Measurements from ENCODE around the gene F13B.
"Not testable (repeated sequence)": the region's sequence is repeated elsewhere in the genome, so short reads cannot be mapped to it uniquely, and the experiment has no call there.

The F13B gene, protein sequence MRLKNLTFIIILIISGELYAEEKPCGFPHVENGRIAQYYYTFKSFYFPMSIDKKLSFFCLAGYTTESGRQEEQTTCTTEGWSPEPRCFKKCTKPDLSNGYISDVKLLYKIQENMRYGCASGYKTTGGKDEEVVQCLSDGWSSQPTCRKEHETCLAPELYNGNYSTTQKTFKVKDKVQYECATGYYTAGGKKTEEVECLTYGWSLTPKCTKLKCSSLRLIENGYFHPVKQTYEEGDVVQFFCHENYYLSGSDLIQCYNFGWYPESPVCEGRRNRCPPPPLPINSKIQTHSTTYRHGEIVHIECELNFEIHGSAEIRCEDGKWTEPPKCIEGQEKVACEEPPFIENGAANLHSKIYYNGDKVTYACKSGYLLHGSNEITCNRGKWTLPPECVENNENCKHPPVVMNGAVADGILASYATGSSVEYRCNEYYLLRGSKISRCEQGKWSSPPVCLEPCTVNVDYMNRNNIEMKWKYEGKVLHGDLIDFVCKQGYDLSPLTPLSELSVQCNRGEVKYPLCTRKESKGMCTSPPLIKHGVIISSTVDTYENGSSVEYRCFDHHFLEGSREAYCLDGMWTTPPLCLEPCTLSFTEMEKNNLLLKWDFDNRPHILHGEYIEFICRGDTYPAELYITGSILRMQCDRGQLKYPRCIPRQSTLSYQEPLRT
- total RNA-seq: 0 reads per million in 9 experiments

DNA sequence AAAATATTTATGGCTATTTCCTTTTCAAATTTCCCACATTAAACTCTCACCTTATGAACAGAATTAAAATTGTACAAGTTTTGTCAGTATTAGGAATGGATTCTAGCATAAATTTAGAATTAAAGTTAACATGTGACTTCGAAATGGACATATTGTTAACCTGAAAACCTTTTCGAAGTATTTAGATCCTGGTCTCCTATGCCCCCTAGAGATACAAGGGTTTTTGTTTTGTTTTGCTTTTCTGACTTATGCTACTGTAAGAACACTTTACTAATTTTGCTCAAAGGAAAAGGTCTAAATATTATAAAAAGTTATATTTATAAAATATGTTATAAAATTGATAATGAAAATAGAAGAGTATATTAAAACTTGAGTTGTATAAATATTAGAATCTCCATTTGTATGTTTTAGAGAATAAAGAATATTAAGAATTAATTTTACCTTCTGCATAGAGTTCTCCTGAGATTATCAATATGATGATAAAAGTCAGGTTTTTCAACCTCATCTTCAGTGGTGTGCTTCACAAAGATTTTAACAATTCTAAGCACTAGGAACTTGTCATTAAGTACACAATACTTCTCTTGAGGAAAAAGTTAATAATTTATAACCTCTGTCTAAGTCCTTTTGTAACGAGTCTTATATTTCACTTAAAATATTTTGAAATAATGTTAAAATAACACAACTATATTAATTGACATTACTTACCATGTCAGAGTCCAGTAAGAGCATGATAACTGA, at the start of gene F13B:
Gene F13B, minus strand, starts transcription at position 542 of the 738 bp plus-strand sequence. Its CDS starts 37 bp downstream, at position 505.
- H3K4me1 Mint-ChIP-seq (ENCODE audit: low read depth in 2 of 2): no peaks in the 10 kb centered on the region
- H3K4me3 Mint-ChIP-seq: no peak within 1 kb of the TSS
- H3K27ac Mint-ChIP-seq: no peak within 1 kb of the TSS
- H3K27me3 Mint-ChIP-seq: peaks cover 11 to 12% of the 10 kb centered on the region in 2 donors
- H3K36me3 Mint-ChIP-seq (ENCODE audit: insufficient read depth): no peaks in the 10 kb centered on the region
- DNase-seq: no peak
- no peaks in the 10 kb centered on the region for H3K9me3 Mint-ChIP-seq
- ATAC-seq (replicated peaks): no peak

DNA sequence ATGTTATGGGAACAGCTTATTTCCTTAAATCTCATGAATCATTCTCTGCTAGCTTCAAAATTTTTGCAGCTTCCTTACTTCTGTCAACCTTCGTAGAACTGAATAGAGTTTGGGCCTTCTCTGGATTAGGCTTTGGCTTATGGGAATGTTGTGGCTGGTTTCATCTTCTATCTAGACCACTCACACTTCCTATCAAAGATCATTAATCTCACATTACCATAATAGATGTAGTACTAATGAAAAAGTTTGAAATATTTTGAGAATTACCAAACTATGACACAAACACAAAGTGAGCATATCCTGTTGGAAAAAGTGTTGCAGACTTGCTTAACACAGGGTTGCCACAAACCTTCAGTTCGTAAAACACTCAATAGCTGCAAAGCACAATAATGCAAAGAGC, 49.1 kb upstream of the F13B start:
- Mint-ChIP-seq H3K9me3 (no peaks in the 10 kb centered on the region), H3K27ac (no peak overlapping the region), H3K36me3 (ENCODE audit: insufficient read depth) (no peaks in the 10 kb centered on the region), H3K4me3 (no peak overlapping the region), H3K4me1 (ENCODE audit: low read depth in 2 of 2) (no peaks in the 10 kb centered on the region), H3K27me3 (no peaks in the 10 kb centered on the region)
- ATAC-seq (replicated peaks) (no peak), DNase-seq (no peak)

DNA sequence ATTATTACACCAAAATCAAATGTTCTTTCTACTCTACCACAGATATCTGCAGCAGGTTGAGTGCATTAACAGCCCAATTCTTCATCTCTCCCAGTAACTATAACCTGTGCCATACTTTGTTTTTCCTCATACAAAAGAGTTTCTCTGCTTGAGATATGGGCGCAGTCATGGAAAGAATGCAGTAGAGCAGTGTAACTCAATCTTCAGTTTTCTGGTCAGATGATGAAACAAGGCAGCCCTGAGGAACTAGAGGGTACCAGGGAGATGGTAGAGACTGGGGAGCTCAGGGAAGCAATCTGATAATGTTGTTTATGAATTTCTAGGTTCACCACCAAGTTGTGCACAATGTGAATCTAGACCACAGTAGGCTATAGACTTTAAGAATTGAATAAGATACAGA, 39.8 kb upstream of the F13B start:
- Mint-ChIP-seq H3K27me3 (no peaks in the 10 kb centered on the region), H3K36me3 (ENCODE audit: insufficient read depth) (no peaks in the 10 kb centered on the region), H3K9me3 (no peaks in the 10 kb centered on the region), H3K4me1 (ENCODE audit: low read depth in 2 of 2) (no peaks in the 10 kb centered on the region), H3K4me3 (no peak overlapping the region), H3K27ac (no peak overlapping the region)
- DNase-seq (no peak), ATAC-seq (replicated peaks) (no peak)

DNA sequence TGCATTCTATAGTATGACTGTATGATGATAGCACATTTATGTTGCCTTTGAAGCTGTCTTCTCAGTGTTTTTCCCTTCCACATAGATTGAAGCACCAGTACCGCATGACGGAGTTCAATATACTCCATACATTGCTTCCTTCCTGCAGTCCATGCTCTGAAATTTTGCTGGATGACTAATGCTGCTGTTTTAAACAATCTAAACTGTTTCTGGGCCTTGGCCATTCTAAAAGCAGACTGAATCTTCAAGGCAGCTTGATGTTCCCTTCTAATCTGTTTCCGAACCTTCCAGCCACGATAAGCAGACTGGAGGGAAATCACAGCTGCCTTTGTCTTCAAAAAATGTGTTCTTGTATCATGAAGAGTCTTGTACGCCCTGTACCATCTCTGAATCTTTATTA, 36.2 kb upstream of the F13B start:
- Mint-ChIP-seq H3K27ac (no peak overlapping the region), H3K36me3 (ENCODE audit: insufficient read depth) (no peaks in the 10 kb centered on the region), H3K9me3 (no peaks in the 10 kb centered on the region), H3K27me3 (no peaks in the 10 kb centered on the region), H3K4me3 (no peak overlapping the region), H3K4me1 (ENCODE audit: low read depth in 2 of 2) (peaks cover 0 to 3% of the 10 kb centered on the region in 2 donors)
- no peak for DNase-seq
- no peak for ATAC-seq (replicated peaks)

DNA sequence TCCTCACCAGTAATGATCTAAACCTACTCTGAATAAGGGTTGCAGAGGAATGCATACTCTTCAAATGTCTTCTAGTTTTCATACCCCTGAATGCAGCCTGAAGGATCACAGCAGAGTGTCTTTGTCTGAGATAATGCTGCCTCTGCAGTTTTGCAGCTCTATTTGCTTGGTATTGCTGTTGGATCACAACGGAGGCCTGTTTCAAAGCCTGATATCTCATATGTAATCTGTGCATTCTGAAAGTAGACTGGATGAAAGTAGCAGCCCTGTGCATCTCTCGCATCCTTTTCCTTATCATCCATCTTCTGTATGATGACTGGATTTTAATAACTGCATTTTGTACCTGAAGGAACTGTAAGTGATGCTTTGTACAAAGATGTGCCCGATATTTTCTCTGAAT, 34.9 kb upstream of the F13B start:
- no peaks in the 10 kb centered on the region for H3K36me3 Mint-ChIP-seq (ENCODE audit: insufficient read depth)
- no peaks in the 10 kb centered on the region for H3K27me3 Mint-ChIP-seq
- H3K4me1 Mint-ChIP-seq (ENCODE audit: low read depth in 2 of 2): peaks cover 0 to 3% of the 10 kb centered on the region in 2 donors
- no peaks in the 10 kb centered on the region for H3K9me3 Mint-ChIP-seq
- ATAC-seq (replicated peaks): no peak
- H3K4me3 Mint-ChIP-seq: no peak overlapping the region
- DNase-seq: no peak
- H3K27ac Mint-ChIP-seq: no peak overlapping the region

DNA sequence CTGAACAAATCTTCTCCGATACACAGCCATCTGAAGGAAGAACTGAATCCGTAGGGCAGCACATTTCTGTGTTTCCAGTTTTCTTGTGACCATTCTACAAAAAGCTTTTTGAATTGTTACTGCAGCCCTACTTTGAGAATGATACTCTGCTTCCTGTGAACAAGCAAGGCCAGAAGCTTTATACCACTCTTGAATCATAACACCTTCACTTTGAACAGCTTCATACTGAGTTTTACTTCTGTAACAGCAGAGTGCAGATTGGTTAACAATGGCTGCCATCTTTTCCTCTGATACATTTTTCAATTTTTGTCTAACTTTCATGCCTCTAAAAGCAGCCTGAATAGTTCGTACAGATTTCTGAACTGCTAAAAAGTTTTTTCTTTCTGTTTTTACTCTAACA, 33.6 kb upstream of the F13B start:
- Mint-ChIP-seq H3K9me3 (no peaks in the 10 kb centered on the region), H3K4me3 (no peak overlapping the region), H3K27me3 (no peaks in the 10 kb centered on the region), H3K36me3 (ENCODE audit: insufficient read depth) (no peaks in the 10 kb centered on the region), H3K4me1 (ENCODE audit: low read depth in 2 of 2) (peaks cover 0 to 3% of the 10 kb centered on the region in 2 donors), H3K27ac (no peak overlapping the region)
- DNase-seq: no peak
- ATAC-seq (replicated peaks): no peak

DNA sequence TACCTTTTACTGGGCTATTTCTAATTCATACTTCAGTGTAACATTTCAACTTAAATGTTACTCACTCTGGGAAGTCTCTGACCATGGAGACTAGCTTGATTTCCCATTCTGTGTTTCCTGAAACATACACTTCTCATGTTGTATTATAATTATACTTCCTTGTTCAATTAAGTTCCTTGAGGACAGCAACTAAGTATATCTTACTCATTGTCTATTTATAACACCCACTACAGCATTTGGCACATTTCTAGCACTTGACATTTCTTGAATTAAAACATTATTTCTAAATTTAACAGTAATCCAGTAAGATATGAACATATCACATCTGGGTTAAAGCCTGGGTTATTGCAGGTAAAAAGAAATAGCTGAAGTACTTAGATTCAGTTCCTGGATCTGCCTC, 32.4 kb upstream of the F13B start:
- DNase-seq: no peak
- no peaks in the 10 kb centered on the region for H3K27me3 Mint-ChIP-seq
- H3K4me3 Mint-ChIP-seq: no peak overlapping the region
- H3K9me3 Mint-ChIP-seq: no peaks in the 10 kb centered on the region
- no peak for ATAC-seq (replicated peaks)
- H3K27ac Mint-ChIP-seq: peak overlapping the region in 1 of 2 donors; percentile 35
- peaks cover 0 to 3% of the 10 kb centered on the region in 2 donors for H3K4me1 Mint-ChIP-seq (ENCODE audit: low read depth in 2 of 2)
- H3K36me3 Mint-ChIP-seq (ENCODE audit: insufficient read depth): no peaks in the 10 kb centered on the region

DNA sequence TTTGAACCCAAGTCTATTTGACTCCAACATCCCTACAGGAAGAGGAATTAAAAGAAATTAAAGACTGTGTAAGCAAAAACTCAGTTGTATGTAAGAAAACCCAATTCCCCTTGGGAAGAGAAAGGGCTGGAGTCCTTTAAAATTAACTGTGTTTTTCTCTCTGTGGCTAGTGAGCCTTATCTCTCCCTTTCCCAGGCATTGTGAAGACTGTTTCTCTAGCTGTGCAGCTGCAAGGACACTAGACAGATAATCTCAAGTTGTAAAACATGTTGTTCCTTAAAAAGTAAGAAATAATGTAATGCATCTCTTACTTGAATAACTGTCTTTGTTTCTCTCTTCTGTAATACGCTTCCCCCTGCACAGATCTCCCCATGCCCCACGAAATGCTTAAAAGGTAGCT, 29.9 kb upstream of the F13B start:
- H3K27ac Mint-ChIP-seq; H3K4me1 Mint-ChIP-seq (ENCODE audit: low read depth in 2 of 2); H3K36me3 Mint-ChIP-seq (ENCODE audit: insufficient read depth); DNase-seq; H3K9me3 Mint-ChIP-seq; ATAC-seq (replicated peaks); H3K27me3 Mint-ChIP-seq; H3K4me3 Mint-ChIP-seq: not testable (repeated sequence)

DNA sequence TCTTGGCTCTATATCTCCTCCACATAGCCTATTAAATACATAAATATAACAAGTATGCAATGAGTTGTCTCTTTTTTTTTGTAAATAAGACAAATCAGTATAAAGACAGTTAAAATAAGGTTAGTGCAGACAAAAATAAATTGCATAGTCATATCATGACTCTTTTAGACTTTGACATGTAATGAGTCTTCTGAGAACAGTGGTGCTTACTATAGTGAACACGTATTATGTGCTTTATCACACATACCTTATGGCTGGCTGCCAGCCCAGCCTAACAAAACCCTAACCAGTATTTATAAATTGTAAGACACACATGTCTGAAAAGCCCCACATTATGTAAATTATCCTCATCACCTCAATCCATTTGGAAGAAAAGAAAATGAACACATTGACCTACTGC, 29.1 kb upstream of the F13B start:
- Mint-ChIP-seq H3K27ac (no peak overlapping the region), H3K4me3 (no peak overlapping the region), H3K9me3 (no peaks in the 10 kb centered on the region), H3K4me1 (ENCODE audit: low read depth in 2 of 2) (peaks cover 0 to 3% of the 10 kb centered on the region in 2 donors), H3K36me3 (ENCODE audit: insufficient read depth) (no peaks in the 10 kb centered on the region), H3K27me3 (no peaks in the 10 kb centered on the region)
- ATAC-seq (replicated peaks) (no peak), DNase-seq (no peak)

DNA sequence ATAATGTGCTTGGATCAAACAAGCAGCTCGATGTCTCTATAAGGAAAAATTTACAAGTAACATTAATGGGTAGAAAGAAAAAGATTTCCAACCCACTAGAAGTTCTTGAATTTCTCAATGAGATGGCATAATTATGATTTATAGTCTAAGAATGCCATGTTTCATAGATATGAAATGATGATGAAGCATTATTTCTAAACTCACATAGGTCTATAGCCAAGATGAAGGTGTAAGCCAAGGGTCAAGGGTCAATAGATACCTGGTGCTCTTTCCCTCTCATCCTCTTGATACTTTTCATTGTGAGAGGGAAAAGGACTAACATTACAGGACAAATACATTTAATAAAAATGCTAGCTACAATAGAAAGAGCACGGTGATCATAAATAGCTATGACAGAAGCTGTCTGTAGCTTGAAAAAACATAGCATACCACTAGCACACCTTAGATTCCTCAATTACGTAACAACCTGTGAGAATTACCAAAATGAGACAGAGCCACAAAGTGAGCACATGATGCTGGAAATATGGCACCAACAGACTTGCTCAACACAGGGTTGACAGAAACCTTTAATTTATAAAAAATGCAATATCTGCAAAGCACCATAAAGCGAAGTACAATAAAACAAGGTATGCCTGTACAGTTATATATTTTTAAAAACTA, 26.3 kb upstream of the F13B start:
- no peaks in the 10 kb centered on the region for H3K36me3 Mint-ChIP-seq (ENCODE audit: insufficient read depth)
- no peak for ATAC-seq (replicated peaks)
- no peak overlapping the region for H3K4me3 Mint-ChIP-seq
- H3K27ac Mint-ChIP-seq: no peak overlapping the region
- no peaks in the 10 kb centered on the region for H3K4me1 Mint-ChIP-seq (ENCODE audit: low read depth in 2 of 2)
- H3K27me3 Mint-ChIP-seq: no peaks in the 10 kb centered on the region
- DNase-seq: no peak
- no peaks in the 10 kb centered on the region for H3K9me3 Mint-ChIP-seq

DNA sequence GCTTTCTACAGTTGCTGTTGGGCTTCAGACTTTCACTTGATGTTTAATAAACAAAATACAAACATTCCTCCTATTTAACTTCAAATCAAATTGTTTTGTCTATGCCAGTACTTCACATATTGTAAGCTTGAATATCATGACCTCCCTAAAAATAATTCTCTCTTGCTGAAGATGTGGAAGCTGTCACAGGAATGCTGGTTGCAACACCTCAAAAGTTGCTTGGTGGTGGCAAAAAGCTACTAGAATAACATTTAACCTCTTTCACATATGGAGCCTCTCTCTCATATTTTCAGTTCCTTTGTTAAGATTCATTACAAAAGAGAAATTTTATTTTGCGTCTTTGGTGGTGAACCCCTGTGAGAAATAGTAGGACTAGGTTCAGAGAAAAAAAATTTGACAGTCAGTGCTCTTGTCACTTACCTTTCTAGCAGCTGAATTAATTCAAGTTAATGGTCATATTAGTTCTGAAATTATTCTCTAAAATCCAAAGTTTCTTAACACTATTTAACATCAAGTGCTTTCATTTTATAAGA, 25.5 kb upstream of the F13B start:
- Mint-ChIP-seq H3K4me1 (ENCODE audit: low read depth in 2 of 2) (no peaks in the 10 kb centered on the region), H3K4me3 (no peak overlapping the region), H3K36me3 (ENCODE audit: insufficient read depth) (no peaks in the 10 kb centered on the region), H3K27ac (no peak overlapping the region), H3K9me3 (no peaks in the 10 kb centered on the region), H3K27me3 (no peaks in the 10 kb centered on the region)
- ATAC-seq (replicated peaks) (no peak), DNase-seq (no peak)

DNA sequence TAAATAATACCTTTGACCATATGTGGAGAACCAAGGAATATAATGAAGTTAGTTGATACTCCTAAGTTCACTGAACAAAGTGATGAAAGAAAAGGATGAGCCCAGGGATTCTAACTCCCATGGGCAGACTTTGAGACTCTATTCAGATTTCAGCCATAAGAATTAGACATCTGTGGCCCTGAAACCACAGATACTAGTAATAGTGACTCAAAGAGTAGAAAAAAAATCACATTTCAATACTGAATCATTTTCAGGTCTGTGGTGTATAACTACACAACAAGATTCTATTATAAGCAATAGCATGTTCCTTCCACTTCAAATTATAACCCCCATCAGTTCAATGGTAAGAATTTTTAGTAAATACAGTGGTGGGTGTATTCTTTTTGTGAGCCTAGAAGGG, 16.4 kb upstream of the F13B start:
- DNase-seq: no peak
- H3K4me1 Mint-ChIP-seq (ENCODE audit: low read depth in 2 of 2): no peaks in the 10 kb centered on the region
- no peak for ATAC-seq (replicated peaks)
- peaks cover 6 to 7% of the 10 kb centered on the region in 2 donors for H3K27me3 Mint-ChIP-seq
- peaks cover 7 to 9% of the 10 kb centered on the region in 2 donors for H3K9me3 Mint-ChIP-seq
- no peak overlapping the region for H3K27ac Mint-ChIP-seq
- H3K4me3 Mint-ChIP-seq: no peak overlapping the region
- H3K36me3 Mint-ChIP-seq (ENCODE audit: insufficient read depth): no peaks in the 10 kb centered on the region

DNA sequence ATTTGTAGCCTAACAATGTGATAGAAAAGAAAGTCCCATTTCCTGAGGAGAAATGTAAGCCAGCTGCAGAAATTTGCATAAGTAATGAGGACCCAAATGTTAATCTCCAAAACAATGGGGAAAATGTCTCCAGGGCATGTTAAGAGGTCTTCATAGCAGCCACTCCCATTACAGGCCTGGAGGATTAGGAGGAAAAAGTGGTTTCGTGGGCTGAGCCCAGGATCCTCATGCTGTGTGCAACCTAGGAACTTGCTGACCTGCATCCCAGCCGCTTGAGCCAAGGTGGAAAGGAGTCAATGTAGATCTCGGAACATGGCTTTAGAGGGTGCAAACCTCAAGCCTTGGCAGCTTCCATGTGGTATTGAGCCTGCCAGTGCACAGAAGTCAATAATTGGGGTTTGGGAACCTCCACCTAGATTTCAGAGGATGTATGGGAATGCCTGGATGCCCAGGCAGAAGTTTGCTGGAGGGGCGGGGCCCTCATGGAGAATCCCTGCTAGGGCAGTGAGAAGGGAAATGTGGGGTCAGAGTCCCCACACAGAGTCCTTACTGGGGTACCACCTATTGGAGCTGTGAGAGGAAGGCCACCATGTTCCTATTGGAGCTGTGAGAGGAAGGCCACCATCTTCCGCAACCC, 14.2 kb upstream of the F13B start:
- H3K4me1 Mint-ChIP-seq (ENCODE audit: low read depth in 2 of 2): no peaks in the 10 kb centered on the region
- no peak overlapping the region for H3K4me3 Mint-ChIP-seq
- DNase-seq: no peak
- ATAC-seq (replicated peaks): no peak
- no peak overlapping the region for H3K27ac Mint-ChIP-seq
- peaks cover 6 to 7% of the 10 kb centered on the region in 2 donors for H3K27me3 Mint-ChIP-seq
- no peaks in the 10 kb centered on the region for H3K36me3 Mint-ChIP-seq (ENCODE audit: insufficient read depth)
- H3K9me3 Mint-ChIP-seq: peaks cover 7 to 9% of the 10 kb centered on the region in 2 donors
